A549 (cell line): Measurements from ENCODE around the gene ZNF497. TPM values are rescaled to one million over a fixed set of nuclear protein-coding genes. Genes with fewer than 3 reads are reported as not detected.

Experiments
- ATAC-seq, 2 experiments: fragments of 200-7000 bp in 1 of 2; fragments of >200 bp in 1 of 2; cut with Nextera tagmentation in 1 of 2; cut with Tn5 transposase in 1 of 2; 3 replicates each; pipeline versions ENCODE4 v1.8.0 to v1.9.1; 2018 to 2020; ENCODE audit warnings: mild to moderate bottlenecking in 1 of 2, moderate library complexity in 1 of 2
- CTCF ChIA-PET: fragments of 300-600 bp; sonication (Branson Sonifier 250); formaldehyde crosslinking; extraction: SDS; loops from one replicate; lab custom pipeline; 2021; ENCODE audit warnings: antibody characterized with exemption, inconsistent platforms; lab: Yijun Ruan, JAX
- POLR2A ChIA-PET: fragments of 350-600 bp; formaldehyde crosslinking; extraction: SDS; loops from one replicate; lab custom pipeline; 2021; ENCODE audit warnings: antibody characterized with exemption, inconsistent platforms; lab: Yijun Ruan, JAX
- DNase-seq, 2 experiments: peaks; one replicate each; pipeline versions ENCODE4 v3.0.0 to v3.0.0-alpha.2; 2011 to 2016; ENCODE audit warnings: low read depth in 1 of 2, low spot score in 1 of 2
- FAIRE-seq: peaks from 2 replicates; lab custom pipeline; 2011; peaks lifted over from hg19 to GRCh38; lab: Jason Lieb, UNC
- H3K27ac ChIP-seq, 2 experiments: fragments of >200 bp; sonication (Bioruptor Twin); formaldehyde crosslinking; 3 replicates each; pipeline ENCODE4 v1.5.1; 2016 to 2017
- H3K4me1 ChIP-seq: fragments of >200 bp; sonication (Bioruptor Twin); formaldehyde crosslinking; 3 replicates; pipeline ENCODE4 v1.6.1; 2016
- H3K4me2 ChIP-seq: fragments of >200 bp; sonication (Bioruptor Twin); formaldehyde crosslinking; 3 replicates; pipeline ENCODE4 v1.6.1; 2016
- H3K4me3 ChIP-seq: fragments of >200 bp; sonication (Bioruptor Twin); formaldehyde crosslinking; 3 replicates; pipeline ENCODE4 v1.5.1; 2016
- H3K9me3 ChIP-seq: fragments of >200 bp; sonication (Bioruptor Twin); formaldehyde crosslinking; 3 replicates; pipeline ENCODE4 v1.6.1; 2016
- CBX8 ChIP-seq: fragments of 200-600 bp; sonication (generic); IDR thresholded peaks from 2 replicates; pipeline ENCODE4 v1.6.1; 2016
- CEBPB ChIP-seq, 2 experiments: fragments of >200 bp in 1 of 2; sonication (Bioruptor Twin) in 1 of 2; formaldehyde crosslinking in 1 of 2; IDR thresholded peaks; 2 replicates each; pipeline ENCODE4 v1.6.1; 2012 to 2016
- CHD2 ChIP-seq: fragments of 150-350 bp; IDR thresholded peaks from 2 replicates; pipeline ENCODE4 v1.6.1; 2014; ENCODE audit warnings: low read length; ENCODE audit not compliant: partially characterized antibody
- EHMT2 ChIP-seq: fragments of 200-600 bp; sonication (generic); IDR thresholded peaks from 2 replicates; pipeline ENCODE4 v1.6.1; 2016; ENCODE audit warnings: antibody characterized with exemption, low read depth, mild to moderate bottlenecking, moderate library complexity
- ESRRA ChIP-seq: fragments of 150-350 bp; IDR thresholded peaks from 2 replicates; pipeline ENCODE4 v1.6.1; 2014; ENCODE audit warnings: mild to moderate bottlenecking, low read length, borderline replicate concordance
- FOSL2 ChIP-seq, 2 experiments: fragments of 450-650 bp in 1 of 2; fragments of >200 bp in 1 of 2; sonication (Bioruptor Twin) in 1 of 2; formaldehyde crosslinking; IDR thresholded peaks; 2 replicates each; pipeline versions ENCODE4 v1.5.0 to v1.6.1; 2016 to 2020; ENCODE audit warnings: mild to moderate bottlenecking in 1 of 2, moderate library complexity in 1 of 2
- FOXS1 ChIP-seq: fragments of 250-450 bp; sonication (Bioruptor Pico); IDR thresholded peaks from 2 replicates; pipeline ENCODE4 v1.5.0; 2020; ENCODE audit warnings: mild to moderate bottlenecking, moderate library complexity
- GATA3 ChIP-seq: IDR thresholded peaks from 2 replicates; pipeline ENCODE4 v1.6.1; 2012; ENCODE audit warnings: borderline replicate concordance
- HOXA7 ChIP-seq: fragments of 250-450 bp; sonication (Bioruptor Pico); IDR thresholded peaks from 2 replicates; pipeline ENCODE4 v1.5.0; 2020; ENCODE audit warnings: mild to moderate bottlenecking, moderate library complexity
- MYC ChIP-seq: IDR thresholded peaks from 2 replicates; pipeline ENCODE4 v1.6.1; 2012; ENCODE audit warnings: mild to moderate bottlenecking, inconsistent platforms, low read length, improper control_type of control experiment, borderline replicate concordance
- NFE2L2 ChIP-seq: fragments of 150-350 bp; conservative IDR thresholded peaks from 2 replicates; pipeline ENCODE4 v1.6.1; 2014; ENCODE audit warnings: low read length
- NPAS2 ChIP-seq: fragments of 250-450 bp; sonication (Bioruptor Pico); IDR thresholded peaks from 2 replicates; pipeline ENCODE4 v1.8.0; 2022; ENCODE audit warnings: mild to moderate bottlenecking, moderate library complexity, borderline replicate concordance
- PHF8 ChIP-seq: fragments of 200-600 bp; sonication (generic); IDR thresholded peaks from 2 replicates; pipeline ENCODE4 v1.6.1; 2016; ENCODE audit warnings: low read depth, mild to moderate bottlenecking, antibody characterized with exemption, moderate library complexity, borderline replicate concordance
- POLR2AphosphoS2 ChIP-seq: conservative IDR thresholded peaks from 2 replicates; pipeline ENCODE4 v1.6.1; 2012; ENCODE audit warnings: low read length, improper control_type of control experiment, inconsistent platforms
- RAD21 ChIP-seq, 2 experiments: fragments of >200 bp in 1 of 2; sonication (Bioruptor Twin) in 1 of 2; formaldehyde crosslinking in 1 of 2; IDR thresholded peaks in 1 of 2; conservative IDR thresholded peaks in 1 of 2; 2 replicates in 1 of 2; 3 replicates in 1 of 2; pipeline ENCODE4 v1.6.1; 2012 to 2018; ENCODE audit warnings: inconsistent platforms in 1 of 2
- RARB ChIP-seq: fragments of 250-450 bp; sonication (Bioruptor Pico); IDR thresholded peaks from 2 replicates; pipeline ENCODE4 v1.8.0; 2021; ENCODE audit warnings: mild to moderate bottlenecking, moderate library complexity
- RNF2 ChIP-seq: fragments of 200-600 bp; sonication (generic); IDR thresholded peaks from 2 replicates; pipeline ENCODE4 v1.6.1; 2016; ENCODE audit warnings: low read depth, mild to moderate bottlenecking, antibody characterized with exemption, moderate library complexity, borderline replicate concordance
- ZC3H11A ChIP-seq: fragments of 450-650 bp; IDR thresholded peaks from 2 replicates; pipeline ENCODE4 v1.6.1; 2014; ENCODE audit warnings: antibody characterized with exemption, mild to moderate bottlenecking
- WGBS: methylation state at CpG from one replicate; pipeline ENCODE4 v1.1.6; 2017; ENCODE audit errors: missing lambda C conversion rate; 5-methylcytosine and 5-hydroxymethylcytosine counted together
- polyA plus RNA-seq, 4 experiments: library from polyadenylated mRNA; depleted of rRNA in 3 of 4; stranded (reverse); fragments of >200 nt; fragmentation: RNase III in 1 of 4; extraction: RNeasy Plus Mini Kit Qiagen cat#74134 plus additional on column Dnase treatment in 1 of 4; gene quantifications; 2 replicates in 3 of 4; 3 replicates in 1 of 4; pipeline ENCODE4 v1.2.3, GENCODE V29; 2011 to 2017
- TF ChIP-seq, protein P1 (sequence below): fragments of >200 bp; sonication (Bioruptor Twin); formaldehyde crosslinking; IDR thresholded peaks from 2 replicates; pipeline ENCODE4 v1.6.1; 2016
- TF ChIP-seq, protein P2 (sequence below): fragments of 250-450 bp; sonication (Bioruptor Pico); IDR thresholded peaks from 2 replicates; pipeline ENCODE4 v1.5.0; 2021; ENCODE audit warnings: mild to moderate bottlenecking, moderate library complexity, borderline replicate concordance
- TF ChIP-seq, protein P3 (sequence below): fragments of 250-450 bp; sonication (Bioruptor Pico); IDR thresholded peaks from 2 replicates; pipeline ENCODE4 v1.5.0; 2020; ENCODE audit warnings: low read depth, mild to moderate bottlenecking, moderate library complexity
- TF ChIP-seq, protein P4 (sequence below): fragments of >200 bp; sonication (Bioruptor Twin); formaldehyde crosslinking; IDR thresholded peaks from 3 replicates; pipeline ENCODE4 v1.6.1; 2016
- TF ChIP-seq, protein P5 (sequence below): IDR thresholded peaks from 2 replicates; pipeline ENCODE4 v1.6.1; 2012

The ZNF497 gene
- polyA plus RNA-seq, 2 of the 4 experiments (the other 2 are of a cell fraction) = 1.1 to 2.0 TPM

DNA sequence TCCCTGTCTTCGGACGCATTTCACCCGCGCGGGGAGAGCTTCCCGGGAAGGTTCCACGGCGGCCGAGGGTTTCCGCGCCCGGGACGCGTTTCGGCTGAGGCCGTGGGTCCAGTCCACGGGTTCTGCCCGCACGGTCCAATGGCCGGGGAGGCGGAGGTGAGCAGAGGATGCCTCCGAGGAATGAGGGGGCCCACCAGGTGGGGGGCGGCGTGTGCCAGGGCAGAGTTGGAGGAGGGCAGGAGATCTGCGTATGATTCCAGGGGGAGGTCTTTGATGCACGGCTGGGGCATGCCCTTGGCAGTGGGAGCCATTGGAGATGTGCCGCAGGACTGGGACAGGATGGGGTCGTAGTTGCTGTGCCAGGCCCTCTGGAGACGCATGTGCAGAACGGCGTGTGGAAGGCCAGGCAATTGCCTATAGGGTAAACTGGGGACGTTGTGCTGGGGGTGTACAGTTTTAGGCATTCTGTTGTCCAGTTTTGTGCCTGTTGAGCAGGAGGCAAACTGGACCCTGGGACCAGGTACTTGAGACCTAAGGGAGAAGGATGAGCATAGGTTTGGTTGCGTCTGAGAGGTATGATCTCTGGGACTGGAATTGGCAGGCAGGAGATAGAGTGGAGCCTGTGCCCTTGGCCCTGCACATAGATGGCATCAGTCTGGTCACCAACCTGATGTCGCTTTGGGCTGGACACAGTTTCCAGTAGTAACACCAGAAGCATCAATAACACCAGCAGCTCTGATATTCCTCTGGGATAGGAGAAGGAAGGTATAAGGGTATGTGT is 46.6 kb upstream of the ZNF497 start:
- Histone ChIP-seq H3K4me2 (peak overlapping the region; percentile 84), H3K27ac (peak overlapping the region; percentile 93 to 94), H3K9me3 (no peaks in the 10 kb centered on the region; the same call in 2 of the 3 replicates), H3K4me3 (peak overlapping the region; percentile 96), H3K4me1 (peaks cover 14% of the 10 kb centered on the region)
- ATAC-seq (peak; percentile 73 to 78), FAIRE-seq (no peak), DNase-seq (peak in 1 of 2 experiments; percentile 66)
- 5% methylated on average over 28 of the region's 34 CpGs for WGBS
- POLR2A ChIA-PET = interaction anchor here (0.6 to 1.4 kb wide), 11 partner anchors 9 to 1814 kb away, joined by 3 to 17 read pairs (median 6); partner anchors contain the start of genes RPS5, TRIM28, ZBTB45 and ZNF274
- CTCF ChIA-PET = interaction anchor here (0.7 to 2.5 kb wide), 8 partner anchors 8 to 41 kb away, joined by 3 to 6 read pairs (median 3); no protein-coding TSS in a partner anchor
- TF ChIP-seq, protein P1, sequence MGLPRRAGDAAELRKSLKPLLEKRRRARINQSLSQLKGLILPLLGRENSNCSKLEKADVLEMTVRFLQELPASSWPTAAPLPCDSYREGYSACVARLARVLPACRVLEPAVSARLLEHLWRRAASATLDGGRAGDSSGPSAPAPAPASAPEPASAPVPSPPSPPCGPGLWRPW = no peak
- TF ChIP-seq, protein P2, sequence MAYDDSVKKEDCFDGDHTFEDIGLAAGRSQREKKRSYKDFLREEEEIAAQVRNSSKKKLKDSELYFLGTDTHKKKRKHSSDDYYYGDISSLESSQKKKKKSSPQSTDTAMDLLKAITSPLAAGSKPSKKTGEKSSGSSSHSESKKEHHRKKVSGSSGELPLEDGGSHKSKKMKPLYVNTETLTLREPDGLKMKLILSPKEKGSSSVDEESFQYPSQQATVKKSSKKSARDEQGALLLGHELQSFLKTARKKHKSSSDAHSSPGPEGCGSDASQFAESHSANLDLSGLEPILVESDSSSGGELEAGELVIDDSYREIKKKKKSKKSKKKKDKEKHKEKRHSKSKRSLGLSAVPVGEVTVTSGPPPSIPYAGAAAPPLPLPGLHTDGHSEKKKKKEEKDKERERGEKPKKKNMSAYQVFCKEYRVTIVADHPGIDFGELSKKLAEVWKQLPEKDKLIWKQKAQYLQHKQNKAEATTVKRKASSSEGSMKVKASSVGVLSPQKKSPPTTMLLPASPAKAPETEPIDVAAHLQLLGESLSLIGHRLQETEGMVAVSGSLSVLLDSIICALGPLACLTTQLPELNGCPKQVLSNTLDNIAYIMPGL (CRISPR knock-in tag) = no peak
- TF ChIP-seq HOXA7 (CRISPR knock-in tag) (no peak), PHF8 (peak; percentile 57; the same call in 1 of the 2 replicates), GATA3 (no peak), CHD2 (no peak), CEBPB (IDR thresholded peaks at IDR 0.05) (no peak), NFE2L2 (no peak), CBX8 (no peak), POLR2AphosphoS2 (no peak), RNF2 (no peak), RARB (CRISPR knock-in tag) (no peak), FOSL2 (IDR thresholded peaks at IDR 0.05) (no peak), FOSL2 (CRISPR knock-in tag; IDR thresholded peaks at IDR 0.05) (no peak), ESRRA (no peak), MYC (no peak), NPAS2 (no peak), RAD21 (conservative IDR thresholded peaks at IDR 0.05 in 1 of 2, IDR thresholded peaks at IDR 0.05 in 1 of 2) (no peak), FOXS1 (CRISPR knock-in tag) (no peak), ZC3H11A (no peak), EHMT2 (no peak)
- TF ChIP-seq, protein P3, sequence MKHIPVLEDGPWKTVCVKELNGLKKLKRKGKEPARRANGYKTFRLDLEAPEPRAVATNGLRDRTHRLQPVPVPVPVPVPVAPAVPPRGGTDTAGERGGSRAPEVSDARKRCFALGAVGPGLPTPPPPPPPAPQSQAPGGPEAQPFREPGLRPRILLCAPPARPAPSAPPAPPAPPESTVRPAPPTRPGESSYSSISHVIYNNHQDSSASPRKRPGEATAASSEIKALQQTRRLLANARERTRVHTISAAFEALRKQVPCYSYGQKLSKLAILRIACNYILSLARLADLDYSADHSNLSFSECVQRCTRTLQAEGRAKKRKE = no peak
- TF ChIP-seq, protein P4, sequence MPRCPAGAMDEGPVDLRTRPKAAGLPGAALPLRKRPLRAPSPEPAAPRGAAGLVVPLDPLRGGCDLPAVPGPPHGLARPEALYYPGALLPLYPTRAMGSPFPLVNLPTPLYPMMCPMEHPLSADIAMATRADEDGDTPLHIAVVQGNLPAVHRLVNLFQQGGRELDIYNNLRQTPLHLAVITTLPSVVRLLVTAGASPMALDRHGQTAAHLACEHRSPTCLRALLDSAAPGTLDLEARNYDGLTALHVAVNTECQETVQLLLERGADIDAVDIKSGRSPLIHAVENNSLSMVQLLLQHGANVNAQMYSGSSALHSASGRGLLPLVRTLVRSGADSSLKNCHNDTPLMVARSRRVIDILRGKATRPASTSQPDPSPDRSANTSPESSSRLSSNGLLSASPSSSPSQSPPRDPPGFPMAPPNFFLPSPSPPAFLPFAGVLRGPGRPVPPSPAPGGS = 0 out of 3 replicates have a peak, but pooled peaks have one; percentile 1
- TF ChIP-seq, protein P5, sequence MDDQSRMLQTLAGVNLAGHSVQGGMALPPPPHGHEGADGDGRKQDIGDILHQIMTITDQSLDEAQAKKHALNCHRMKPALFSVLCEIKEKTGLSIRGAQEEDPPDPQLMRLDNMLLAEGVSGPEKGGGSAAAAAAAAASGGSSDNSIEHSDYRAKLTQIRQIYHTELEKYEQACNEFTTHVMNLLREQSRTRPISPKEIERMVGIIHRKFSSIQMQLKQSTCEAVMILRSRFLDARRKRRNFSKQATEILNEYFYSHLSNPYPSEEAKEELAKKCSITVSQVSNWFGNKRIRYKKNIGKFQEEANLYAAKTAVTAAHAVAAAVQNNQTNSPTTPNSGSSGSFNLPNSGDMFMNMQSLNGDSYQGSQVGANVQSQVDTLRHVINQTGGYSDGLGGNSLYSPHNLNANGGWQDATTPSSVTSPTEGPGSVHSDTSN = 0 out of 2 replicates have a peak, but pooled peaks have one; percentile 32
